Middle frontal gyrus (tissue), 1 donor: ENCODE data around the gene LCE4A.
"Not testable (repeated sequence)": the region's sequence is repeated elsewhere in the genome, so short reads cannot be mapped to it uniquely, and the experiment has no call there.

Experiments used
- DNase-seq: peaks from one replicate; pipeline ENCODE4 v3.0.0-alpha.2; 2015; ENCODE audit warnings: low spot score; ENCODE audit errors: extremely low spot score

The LCE4A gene

GRCh38 chr1:152707860-152708259 is at the start of gene LCE4A:
LCE4A (plus strand) TSS chr1:152708160; CDS start chr1:152709076, 916 bp downstream.
- DNase-seq, result no peak

- no peak for DNase-seq
Measured at GRCh38 chr1:152658649-152659048, 49.3 kb upstream of the LCE4A start.

- DNase-seq, result no peak
Measured at GRCh38 chr1:152663098-152663497, 44.9 kb upstream of the LCE4A start, which contains the start of gene LCE2D. LCE2D (plus strand) TSS chr1:152663380; CDS start chr1:152664106, 726 bp downstream.

- DNase-seq, result not testable (repeated sequence)
Measured at GRCh38 chr1:152666171-152666570, 41.8 kb upstream of the LCE4A start.

- peak; percentile 10 for DNase-seq
Measured at GRCh38 chr1:152667648-152668047, 40.3 kb upstream of the LCE4A start.

GRCh38 chr1:152673016-152673415 is 34.9 kb upstream of the LCE4A start:
- DNase-seq, result no peak

- DNase-seq, result not testable (repeated sequence)
Measured at GRCh38 chr1:152674983-152675382, 33.0 kb upstream of the LCE4A start, which contains the start of gene LCE2C. LCE2C (plus strand) TSS chr1:152675279; CDS start chr1:152676016, 737 bp downstream.

GRCh38 chr1:152679459-152679858 is 28.5 kb upstream of the LCE4A start:
- no peak for DNase-seq

GRCh38 chr1:152681616-152682015 is 26.3 kb upstream of the LCE4A start:
- peak; percentile 12 for DNase-seq

- no peak for DNase-seq
Measured at GRCh38 chr1:152683846-152684245, 24.1 kb upstream of the LCE4A start.

- DNase-seq, result not testable (repeated sequence)
Measured at GRCh38 chr1:152685823-152686222, 22.1 kb upstream of the LCE4A start, which contains the start of gene LCE2B. LCE2B (plus strand) TSS chr1:152686123; CDS start chr1:152686844, 721 bp downstream.

- no peak for DNase-seq
Measured at GRCh38 chr1:152697701-152698600, 10.0 kb upstream of the LCE4A start, which contains the start of gene LCE2A. LCE2A (plus strand) TSS chr1:152698345; CDS start chr1:152698902, 557 bp downstream.

- no peak for DNase-seq
Measured at GRCh38 chr1:152699746-152700145, 8.2 kb upstream of the LCE4A start.

GRCh38 chr1:152718238-152718637 is 10.3 kb downstream of the LCE4A start:
- DNase-seq, result no peak

- no peak for DNase-seq
Measured at GRCh38 chr1:152725261-152725660, 17.3 kb downstream of the LCE4A start.

GRCh38 chr1:152728986-152729385 is 21.0 kb downstream of the LCE4A start:
- no peak for DNase-seq

- DNase-seq, result no peak
Measured at GRCh38 chr1:152735648-152736047, 27.7 kb downstream of the LCE4A start.

GRCh38 chr1:152737997-152738396 is 30.0 kb downstream of the LCE4A start:
- DNase-seq, result no peak

- DNase-seq, result no peak
Measured at GRCh38 chr1:152739841-152740240, 31.9 kb downstream of the LCE4A start.

- DNase-seq, result no peak
Measured at GRCh38 chr1:152741656-152742055, 33.7 kb downstream of the LCE4A start.

GRCh38 chr1:152743371-152744145 is 35.6 kb downstream of the LCE4A start:
- DNase-seq, result no peak

GRCh38 chr1:152745289-152745704 is 37.3 kb downstream of the LCE4A start:
- no peak for DNase-seq
